ENCODE measurements around the gene APOL4. TPM values are rescaled to one million over a fixed set of nuclear protein-coding genes. Genes with fewer than 3 reads are reported as not detected.
"Not testable (repeated sequence)": the region's sequence is repeated elsewhere in the genome, so short reads cannot be mapped to it uniquely, and the experiment has no call there.

APOL4 gene
- total RNA-seq, 2 experiments from 2014 or later, result 17.0 to 22.6 TPM

- DNase-seq (no peak), ATAC-seq (no peak)
- H3K27me3 Mint-ChIP-seq, result no peaks in the 10 kb centered on the region
- H3K4me1 Mint-ChIP-seq, result peaks cover 78% of the 10 kb centered on the region
- CTCF ChIA-PET, result interaction anchor here (1.1 to 11.8 kb wide), 3 partner anchors 10 to 15 kb away, joined by 3 to 146 read pairs (median 4); no protein-coding TSS in a partner anchor
- H3K9me3 Mint-ChIP-seq (ENCODE audit: low read depth), result peaks cover 3% of the 10 kb centered on the region
- H3K36me3 Mint-ChIP-seq, result peaks cover 17% of the 10 kb centered on the region
- H3K4me3 Mint-ChIP-seq, result peak overlapping the region; percentile 98
- peak overlapping the region; percentile 57 for H3K27ac Mint-ChIP-seq
Observed at GRCh38 chr22:36164621-36165020, 37.0 kb downstream of the APOL4 start.

GRCh38 chr22:36163497-36163896 is 38.1 kb downstream of the APOL4 start:
- ATAC-seq, result no peak
- Mint-ChIP-seq H3K27ac (peak overlapping the region; percentile 97), H3K36me3 (peaks cover 21% of the 10 kb centered on the region), H3K4me1 (peaks cover 88% of the 10 kb centered on the region), H3K4me3 (peak overlapping the region; percentile 98), H3K9me3 (ENCODE audit: low read depth) (no peaks in the 10 kb centered on the region), H3K27me3 (no peaks in the 10 kb centered on the region)
- DNase-seq, result no peak
- CTCF ChIA-PET, result interaction anchor here (1.0 to 11.8 kb wide), 10 partner anchors 9 to 323 kb away, joined by 3 to 146 read pairs (median 6); partner anchors contain the start of gene APOL2

DNA sequence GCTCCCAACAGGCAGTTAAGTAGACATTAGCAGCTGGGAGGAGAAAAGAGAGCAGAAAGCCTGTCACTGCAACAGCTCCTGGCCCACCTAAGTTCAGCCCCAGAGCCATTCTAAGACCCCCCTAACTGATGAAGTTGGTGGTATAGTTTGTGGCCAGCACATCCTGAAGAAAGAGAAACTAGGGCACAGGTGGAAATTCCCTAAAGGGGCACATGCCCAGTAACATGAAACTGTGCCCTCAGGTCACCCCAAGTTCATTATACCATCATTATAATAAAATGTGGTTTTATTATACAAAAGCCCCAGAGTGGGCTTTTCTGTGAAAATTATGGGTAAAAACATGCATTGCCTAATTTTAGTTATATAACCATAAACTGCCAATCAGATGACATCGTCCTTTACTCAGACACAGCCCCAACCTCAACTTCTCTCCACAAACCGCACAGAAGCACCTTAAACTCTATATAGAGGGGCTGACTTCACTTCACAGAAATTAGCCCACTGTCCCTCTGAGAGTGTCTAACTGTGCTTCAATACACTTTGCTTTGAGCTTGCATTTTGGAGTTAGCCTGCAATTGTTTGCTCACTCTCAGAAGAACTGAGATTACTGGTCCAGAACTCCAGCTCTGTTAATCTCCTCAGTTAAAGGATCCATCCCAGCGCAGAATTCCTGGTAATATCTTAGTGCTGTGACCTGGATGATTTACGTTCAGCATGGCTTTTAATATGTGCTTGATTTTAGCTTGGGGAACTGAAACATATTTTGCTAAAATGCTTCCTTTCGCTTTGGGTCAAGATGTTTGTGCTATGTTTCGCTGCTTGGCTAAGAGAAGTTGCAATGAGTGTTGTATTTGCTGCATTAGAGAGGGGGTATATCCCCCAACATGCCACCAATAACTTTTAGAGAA is 39.2 kb downstream of the APOL4 start:
- DNase-seq, result peak; percentile 88
- peak; percentile 54 for ATAC-seq
- Mint-ChIP-seq H3K36me3 (peaks cover 21% of the 10 kb centered on the region), H3K9me3 (ENCODE audit: low read depth) (no peaks in the 10 kb centered on the region), H3K27me3 (no peaks in the 10 kb centered on the region), H3K4me1 (peaks cover 89% of the 10 kb centered on the region), H3K4me3 (peak overlapping the region; percentile 98), H3K27ac (peak overlapping the region; percentile 97)
- CTCF ChIA-PET, result interaction anchor here (1.0 to 11.8 kb wide), 11 partner anchors 10 to 324 kb away, joined by 3 to 146 read pairs (median 6); partner anchors contain the start of gene APOL2

DNA sequence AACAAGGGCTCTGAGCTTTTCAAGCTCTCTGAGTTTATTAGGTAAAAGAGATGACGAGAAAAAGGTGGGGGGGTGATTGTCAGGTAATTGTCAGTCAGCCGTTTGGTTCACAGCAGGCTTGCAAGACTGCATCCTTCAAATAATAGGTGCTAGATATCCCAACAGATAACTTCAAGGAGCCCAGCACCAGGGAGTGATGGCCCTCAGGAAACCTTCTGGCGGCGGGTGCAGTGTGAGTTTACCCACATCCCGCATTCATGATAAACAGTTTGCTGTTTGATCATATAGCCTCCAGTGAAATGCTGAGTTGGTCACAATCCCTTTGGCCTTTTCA is 39.8 kb downstream of the APOL4 start:
- CTCF ChIA-PET, result interaction anchor here (1.6 to 11.8 kb wide), 5 partner anchors 10 to 316 kb away, joined by 4 to 146 read pairs (median 9); no protein-coding TSS in a partner anchor
- not testable (repeated sequence) for DNase-seq; H3K9me3 Mint-ChIP-seq (ENCODE audit: low read depth); ATAC-seq; H3K27me3 Mint-ChIP-seq
- H3K27ac Mint-ChIP-seq, result peak overlapping the region; percentile 97
- peaks cover 89% of the 10 kb centered on the region for H3K4me1 Mint-ChIP-seq
- peak overlapping the region; percentile 98 for H3K4me3 Mint-ChIP-seq
- H3K36me3 Mint-ChIP-seq, result peaks cover 26% of the 10 kb centered on the region

DNA sequence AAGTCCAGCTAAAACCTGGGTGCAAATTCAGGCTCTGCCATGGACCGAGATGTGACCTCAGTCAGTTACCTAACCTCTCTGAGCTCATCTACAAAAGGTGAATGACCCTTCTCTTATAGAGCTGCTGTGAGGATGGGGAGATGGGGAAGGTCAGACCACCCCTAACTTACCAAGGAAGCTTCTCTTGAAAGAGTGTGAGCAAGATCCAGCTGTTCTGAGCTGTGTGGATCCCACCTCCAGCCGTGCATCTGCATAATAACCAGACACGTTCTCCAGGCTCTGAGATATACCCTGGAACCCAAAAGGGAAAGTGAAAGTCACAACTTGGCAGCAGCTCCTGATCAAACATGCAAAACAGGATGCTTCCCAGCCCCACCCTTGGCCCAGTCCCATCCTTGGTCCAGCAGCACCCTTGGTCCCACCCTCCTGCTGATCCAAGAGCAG is 41.1 kb downstream of the APOL4 start, which contains the start of gene APOL3:
Gene APOL3, minus strand, starts transcription at position 257 of the 444 bp plus-strand sequence. CDS start 11,700 bp downstream, outside the sequence.
- CTCF ChIA-PET, result interaction anchor here (0.7 to 11.8 kb wide), 8 partner anchors 8 to 317 kb away, joined by 3 to 146 read pairs (median 6); no protein-coding TSS in a partner anchor
- Mint-ChIP-seq H3K27ac (peak within 1 kb of the TSS; percentile 97), H3K9me3 (ENCODE audit: low read depth) (no peaks in the 10 kb centered on the region), H3K4me3 (peak within 1 kb of the TSS; percentile 98), H3K27me3 (no peaks in the 10 kb centered on the region), H3K36me3 (peaks cover 37% of the 10 kb centered on the region), H3K4me1 (peaks cover 89% of the 10 kb centered on the region)
- ATAC-seq (peak; percentile 62), DNase-seq (peak; percentile 76)

GRCh38 chr22:36156515-36157419 is 44.8 kb downstream of the APOL4 start:
- peaks cover 83% of the 10 kb centered on the region for H3K4me1 Mint-ChIP-seq
- no peaks in the 10 kb centered on the region for H3K27me3 Mint-ChIP-seq
- peaks cover 3% of the 10 kb centered on the region for H3K9me3 Mint-ChIP-seq (ENCODE audit: low read depth)
- H3K4me3 Mint-ChIP-seq, result peak overlapping the region; percentile 98
- ATAC-seq (peak; percentile 52), DNase-seq (peak; percentile 77)
- peak overlapping the region; percentile 93 for H3K27ac Mint-ChIP-seq
- peaks cover 73% of the 10 kb centered on the region for H3K36me3 Mint-ChIP-seq
- CTCF ChIA-PET, result interaction anchor here (0.7 to 11.8 kb wide), 5 partner anchors 15 to 91 kb away, joined by 3 to 146 read pairs (median 3); no protein-coding TSS in a partner anchor

DNA sequence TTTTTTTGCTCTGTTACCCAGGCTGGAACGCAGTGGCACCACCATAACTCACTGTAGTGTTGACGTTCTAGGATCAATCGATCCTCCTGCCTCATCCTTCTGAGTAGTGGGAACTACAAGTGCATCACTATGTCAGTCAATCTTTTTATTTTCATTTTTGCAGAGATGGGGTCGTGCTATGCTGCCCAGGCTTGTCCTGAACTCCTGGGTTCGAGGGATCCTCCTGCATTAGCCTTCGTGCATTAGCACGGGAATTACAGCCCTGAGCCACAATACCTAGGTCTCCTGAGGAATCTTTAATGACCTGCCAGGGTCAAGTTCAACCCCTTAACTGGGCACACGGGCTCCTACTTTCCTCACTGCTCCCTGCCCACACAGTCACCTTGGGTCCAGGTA is 45.5 kb downstream of the APOL4 start:
- CTCF ChIA-PET, result interaction anchor here (1.2 to 11.8 kb wide), 3 partner anchors 24 to 330 kb away, joined by 3 to 146 read pairs (median 4); no protein-coding TSS in a partner anchor
- H3K9me3 Mint-ChIP-seq (ENCODE audit: low read depth), result peaks cover 3% of the 10 kb centered on the region
- no peaks in the 10 kb centered on the region for H3K27me3 Mint-ChIP-seq
- peak overlapping the region; percentile 98 for H3K4me3 Mint-ChIP-seq
- DNase-seq, result no peak
- no peak for ATAC-seq
- H3K36me3 Mint-ChIP-seq, result peaks cover 78% of the 10 kb centered on the region
- H3K27ac Mint-ChIP-seq, result peak overlapping the region; percentile 93
- peaks cover 81% of the 10 kb centered on the region for H3K4me1 Mint-ChIP-seq

DNA sequence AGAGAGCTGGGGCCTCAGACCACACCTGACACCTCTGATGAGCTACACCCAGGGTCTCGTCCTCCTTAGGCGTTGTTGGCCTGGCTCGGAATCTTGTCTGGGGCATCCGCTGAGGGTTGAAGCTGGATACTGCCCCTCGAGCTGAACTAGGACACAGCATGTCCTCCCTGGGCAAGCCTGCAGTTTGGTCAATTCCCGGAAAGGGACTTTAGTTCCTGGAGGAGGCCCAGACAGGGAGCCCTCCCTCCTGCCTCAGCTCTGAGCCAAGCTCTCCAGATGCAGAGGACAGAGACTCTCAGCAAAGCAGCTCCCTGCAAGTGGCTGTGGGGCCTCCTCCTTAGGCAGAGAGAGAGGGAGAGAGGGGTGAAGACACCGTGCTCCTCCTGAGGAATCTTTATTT is 45.9 kb downstream of the APOL4 start:
- Mint-ChIP-seq H3K27me3 (no peaks in the 10 kb centered on the region), H3K4me3 (peak overlapping the region; percentile 98)
- no peak for ATAC-seq

DNA sequence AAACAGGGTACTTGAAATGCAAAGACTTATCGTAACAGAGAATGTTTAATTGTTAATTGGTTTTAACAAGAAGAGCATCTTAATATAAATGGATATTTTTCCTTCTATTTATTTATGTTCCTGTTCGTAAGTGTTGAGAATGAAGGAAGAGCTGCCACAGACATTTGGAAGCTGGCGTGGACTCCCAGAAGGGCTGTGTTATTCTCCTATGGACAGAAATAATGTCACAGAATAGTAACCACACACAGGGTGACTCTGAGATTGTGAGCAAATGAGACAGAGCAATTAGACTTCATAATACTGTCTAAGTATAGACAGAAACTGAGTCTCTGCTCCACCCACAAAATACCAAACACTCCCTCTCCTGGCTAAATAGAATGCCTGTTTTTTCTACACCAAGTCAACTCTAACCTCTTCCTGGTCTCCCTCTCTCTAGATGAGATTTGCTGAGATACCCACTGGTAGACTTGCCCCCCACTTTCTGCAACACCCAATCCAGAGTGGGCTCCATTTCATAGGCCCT is 47.1 kb downstream of the APOL4 start:
- Mint-ChIP-seq H3K36me3 (peaks cover 80% of the 10 kb centered on the region), H3K27me3 (no peaks in the 10 kb centered on the region), H3K4me1 (peaks cover 83% of the 10 kb centered on the region), H3K9me3 (ENCODE audit: low read depth) (peaks cover 3% of the 10 kb centered on the region), H3K4me3 (no peak overlapping the region), H3K27ac (peak overlapping the region; percentile 45)
- DNase-seq (no peak), ATAC-seq (no peak)
- CTCF ChIA-PET, result interaction anchor here (1.0 to 1.2 kb wide), 3 partner anchors 9 to 26 kb away, joined by 3 to 4 read pairs (median 4); no protein-coding TSS in a partner anchor

More for the DNA sequence above, 45.9 kb downstream of the APOL4 start:
- H3K27ac Mint-ChIP-seq, result peak overlapping the region; percentile 93
- peaks cover 81% of the 10 kb centered on the region for H3K4me1 Mint-ChIP-seq
- DNase-seq, result no peak
- peaks cover 3% of the 10 kb centered on the region for H3K9me3 Mint-ChIP-seq (ENCODE audit: low read depth)
- H3K36me3 Mint-ChIP-seq, result peaks cover 82% of the 10 kb centered on the region
- CTCF ChIA-PET, result interaction anchor here (1.2 to 11.8 kb wide), 2 partner anchors 24 to 331 kb away, joined by 3 to 146 read pairs; no protein-coding TSS in a partner anchor

DNA sequence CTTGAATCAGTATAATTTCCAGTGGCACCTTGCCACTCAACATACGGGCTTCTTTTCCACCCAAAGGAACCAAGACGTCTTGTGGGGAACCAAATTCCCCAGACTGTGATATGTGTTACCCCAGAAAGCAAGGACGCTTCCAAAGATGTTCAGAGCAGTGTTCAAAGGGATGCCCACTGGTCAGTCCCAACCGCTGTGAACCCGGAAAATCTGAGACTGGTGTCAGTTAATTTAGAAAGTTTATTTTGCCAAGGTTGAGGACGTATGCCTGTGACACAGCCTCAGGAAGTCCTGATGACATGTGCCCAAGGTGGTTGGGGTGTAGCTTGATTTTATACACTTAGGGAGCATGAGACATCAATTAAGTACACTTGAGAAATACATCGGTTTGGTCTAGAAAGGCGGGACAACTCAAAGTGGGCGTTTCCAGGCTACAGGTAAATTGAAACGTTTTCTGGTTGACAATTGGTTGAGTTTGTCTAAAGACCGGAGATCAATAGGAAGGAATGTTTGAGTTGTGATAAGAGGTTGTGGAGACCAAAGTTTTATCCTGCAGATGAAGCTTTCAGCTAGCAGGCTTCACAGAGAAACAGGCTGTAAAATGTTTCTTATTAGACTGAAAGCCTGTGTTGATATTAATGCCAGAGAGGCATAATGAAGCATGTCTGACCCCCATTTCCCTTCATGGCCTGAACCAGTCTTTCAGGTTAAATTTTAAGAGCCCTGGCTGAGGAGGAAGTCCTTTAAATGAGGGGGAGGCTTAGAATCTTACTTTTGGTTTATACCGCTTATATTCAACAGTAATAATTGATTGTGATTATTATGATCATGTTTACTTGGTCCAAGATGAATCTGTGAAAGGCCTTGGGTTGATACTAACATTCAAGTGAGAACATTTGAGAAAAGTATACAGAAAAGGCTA is 47.8 kb downstream of the APOL4 start:
- DNase-seq, result no peak
- H3K9me3 Mint-ChIP-seq (ENCODE audit: low read depth), result peaks cover 3% of the 10 kb centered on the region
- no peak for ATAC-seq
- H3K27ac Mint-ChIP-seq, result no peak overlapping the region
- peaks cover 76% of the 10 kb centered on the region for H3K4me1 Mint-ChIP-seq
- H3K36me3 Mint-ChIP-seq, result peaks cover 80% of the 10 kb centered on the region
- H3K27me3 Mint-ChIP-seq, result no peaks in the 10 kb centered on the region
- CTCF ChIA-PET, result interaction anchor here (0.9 to 2.4 kb wide), 6 partner anchors 8 to 132 kb away, joined by 3 to 17 read pairs (median 3); partner anchors contain the start of gene APOL3
- H3K4me3 Mint-ChIP-seq, result no peak overlapping the region

DNA sequence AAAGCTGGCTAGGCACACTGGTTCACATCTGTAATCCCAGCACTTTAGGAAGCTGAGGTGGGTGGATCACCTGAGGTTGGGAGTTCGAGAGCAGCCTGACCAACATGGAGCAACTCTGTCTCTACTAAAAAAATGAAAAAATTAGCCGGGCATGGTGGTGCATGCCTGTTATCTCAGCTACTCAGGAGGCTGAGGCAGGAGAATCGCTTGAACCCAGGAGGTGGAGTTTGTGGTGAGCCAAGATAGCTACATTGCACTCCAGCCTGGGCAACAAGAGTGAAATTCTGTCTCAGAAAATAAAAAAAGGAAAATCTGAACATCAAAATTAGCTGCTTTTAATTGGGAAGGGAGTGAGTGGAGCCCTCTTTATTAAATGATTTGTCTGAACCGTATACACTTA is 48.8 kb downstream of the APOL4 start:
- peaks cover 72% of the 10 kb centered on the region for H3K4me1 Mint-ChIP-seq
- peaks cover 78% of the 10 kb centered on the region for H3K36me3 Mint-ChIP-seq
- H3K9me3 Mint-ChIP-seq (ENCODE audit: low read depth); DNase-seq; H3K27ac Mint-ChIP-seq; ATAC-seq; H3K4me3 Mint-ChIP-seq; H3K27me3 Mint-ChIP-seq: not testable (repeated sequence)
- CTCF ChIA-PET, result interaction anchor here (0.7 to 2.4 kb wide), 7 partner anchors 9 to 133 kb away, joined by 3 to 17 read pairs (median 3); partner anchors contain the start of gene APOL3

Measured in activated CD8-positive, alpha-beta memory T cell treated with anti-CD3 and anti-CD28 coated beads, Interleukin-2, amount 10 ng/mL, durations not matched to agents 7 days and 5 days (primary cell).